ENCODE data around the gene ARPC5. TPM values are rescaled to one million over a fixed set of nuclear protein-coding genes. Genes with fewer than 3 reads are reported as not detected.
A peak's percentile ranks its signal among the peaks of the same experiment; 100 is the strongest.

ARPC5 gene
- total and polyA plus RNA-seq, 9 of the 15 experiments (the other 6 are each of a cell fraction or from before 2014, with no cell fraction given) = 71.8 to 150 (median 91.6) TPM

DNA sequence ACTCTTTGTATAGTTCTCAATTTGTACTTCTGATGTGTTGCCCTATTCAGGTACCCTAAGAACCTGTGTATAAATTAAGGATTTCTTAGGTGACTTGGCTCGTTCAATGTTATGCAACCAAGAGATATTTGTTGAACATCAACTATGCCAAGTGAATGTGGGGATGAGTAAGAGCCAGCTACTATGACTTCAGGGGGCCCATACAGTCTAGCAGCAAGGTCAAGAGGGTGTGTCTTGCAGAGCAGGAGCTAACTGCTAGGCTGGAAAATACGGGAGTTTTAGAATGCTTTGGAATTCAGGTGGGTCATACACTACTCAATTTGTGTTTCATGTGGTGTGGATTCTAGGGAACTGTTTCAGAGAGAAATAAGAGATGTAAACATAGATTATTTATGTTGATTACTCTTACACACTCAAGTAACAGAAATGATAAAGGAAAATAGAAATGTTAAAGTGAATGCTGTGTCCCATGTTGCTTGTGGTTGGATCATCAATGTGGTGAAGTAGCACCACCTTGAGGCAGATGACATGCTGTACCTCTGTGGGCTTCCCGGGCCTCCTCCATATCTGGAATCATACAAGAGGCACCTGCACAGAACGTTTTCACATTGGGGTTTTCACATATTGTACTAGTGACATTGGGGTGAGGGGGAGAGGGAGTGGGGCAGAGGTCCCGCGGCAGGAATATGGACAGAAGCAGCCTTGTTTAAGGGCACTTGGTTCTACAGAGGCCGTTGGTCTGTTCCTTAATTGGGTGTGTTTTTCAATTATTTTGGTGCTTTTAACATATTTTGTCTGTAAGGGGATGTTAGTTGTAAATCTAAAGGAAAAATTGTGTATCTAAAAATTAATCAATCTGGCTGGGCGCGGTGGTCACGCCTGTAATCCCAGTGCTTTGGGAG, 12.4 kb downstream of the ARPC5 start:
- peak; percentile 100 for ATAC-seq
- Histone ChIP-seq H2AFZ (ENCODE audit: low read depth, low read length) (no peak overlapping the region), H3K27ac (ENCODE audit: extremely low read depth, low read depth, low read length) (no peak overlapping the region), H3K27me3 (ENCODE audit: control insufficient read depth in 2 of 2, insufficient read depth in 2 of 2, low read length in 2 of 2) (no peaks in the 10 kb centered on the region), H3K9me1 (ENCODE audit: control insufficient read depth, insufficient read depth, low read length) (no peaks in the 10 kb centered on the region), H3K79me2 (ENCODE audit: control insufficient read depth, insufficient read depth, low read length) (no peaks in the 10 kb centered on the region), H3K36me3 (ENCODE audit: control insufficient read depth, insufficient read depth, low read length) (peaks cover 17% of the 10 kb centered on the region; the same call in 2 of the 3 replicates), H3K9ac (ENCODE audit: insufficient read depth in 1 of 2, low read depth in 2 of 2, low read length in 2 of 2) (no peak overlapping the region), H4K20me1 (replicated peaks; ENCODE audit: control insufficient read depth, insufficient read depth, low read length) (no peaks in the 10 kb centered on the region), H3K4me1 (replicated peaks in 1 of 2; ENCODE audit: control insufficient read depth in 2 of 2, insufficient read depth in 2 of 2, low read length in 2 of 2) (no peaks in the 10 kb centered on the region), H3K4me3 (no peak overlapping the region), H3K9me3 (replicated peaks; ENCODE audit: control insufficient read depth, insufficient read depth, low read depth, low read length) (no peaks in the 10 kb centered on the region), H3K4me2 (ENCODE audit: insufficient read depth, low read length) (no peak overlapping the region)
- POLR2A ChIA-PET = interaction anchor here (0.6 kb wide), 1 partner anchor 8 kb away, joined by 3 read pairs; no protein-coding TSS in a partner anchor
- 37% methylated on average over 10 of the region's 10 CpGs for WGBS (ENCODE audit: insufficient coverage, low coverage, missing lambda C conversion rate)
- CTCF ChIA-PET (ENCODE audit: low intra/inter-chr PET ratio) = interaction anchor here (0.6 to 3.0 kb wide), 6 partner anchors 31 to 660 kb away, joined by 3 to 13 read pairs (median 4); no protein-coding TSS in a partner anchor
- peak; percentile 94 for FAIRE-seq
- in situ Hi-C loops (cut with MboI) (loop anchor here (5.0 to 25.0 kb wide), 3 partner anchors 151 to 661 kb away; partner anchors contain the start of genes SHCBP1L and SMG7), intact Hi-C loops (cut with micrococcal nuclease) (loop anchor here (1.0 to 10.0 kb wide), 5 partner anchors 76 to 658 kb away; no protein-coding TSS in a partner anchor)
- peak; percentile 54 to 82 (median 60) for DNase-seq (ENCODE audit: extremely low read depth in 1 of 4, low spot score in 3 of 4)
- BruUV-seq (replicated peaks) = no TSS peak
- TF ChIP-seq SIN3A (IDR thresholded peaks at IDR 0.05; ENCODE audit: borderline replicate concordance in 2 of 2, control insufficient read depth in 1 of 2, low read depth in 2 of 2, low read length in 2 of 2) = no peak
- peak; percentile 60; the same call in 1 of the 2 replicates for TF ChIP-seq SMC3 (conservative IDR thresholded peaks at IDR 0.05; ENCODE audit: insufficient read depth, low read depth, low read length)
- TF ChIP-seq REST (IDR thresholded peaks at IDR 0.05; ENCODE audit: borderline replicate concordance) = peak; percentile 82
- no peak for TF ChIP-seq REST (CRISPR knock-in tag; IDR thresholded peaks at IDR 0.05; ENCODE audit: low read depth)
- TF ChIP-seq, protein P1, sequence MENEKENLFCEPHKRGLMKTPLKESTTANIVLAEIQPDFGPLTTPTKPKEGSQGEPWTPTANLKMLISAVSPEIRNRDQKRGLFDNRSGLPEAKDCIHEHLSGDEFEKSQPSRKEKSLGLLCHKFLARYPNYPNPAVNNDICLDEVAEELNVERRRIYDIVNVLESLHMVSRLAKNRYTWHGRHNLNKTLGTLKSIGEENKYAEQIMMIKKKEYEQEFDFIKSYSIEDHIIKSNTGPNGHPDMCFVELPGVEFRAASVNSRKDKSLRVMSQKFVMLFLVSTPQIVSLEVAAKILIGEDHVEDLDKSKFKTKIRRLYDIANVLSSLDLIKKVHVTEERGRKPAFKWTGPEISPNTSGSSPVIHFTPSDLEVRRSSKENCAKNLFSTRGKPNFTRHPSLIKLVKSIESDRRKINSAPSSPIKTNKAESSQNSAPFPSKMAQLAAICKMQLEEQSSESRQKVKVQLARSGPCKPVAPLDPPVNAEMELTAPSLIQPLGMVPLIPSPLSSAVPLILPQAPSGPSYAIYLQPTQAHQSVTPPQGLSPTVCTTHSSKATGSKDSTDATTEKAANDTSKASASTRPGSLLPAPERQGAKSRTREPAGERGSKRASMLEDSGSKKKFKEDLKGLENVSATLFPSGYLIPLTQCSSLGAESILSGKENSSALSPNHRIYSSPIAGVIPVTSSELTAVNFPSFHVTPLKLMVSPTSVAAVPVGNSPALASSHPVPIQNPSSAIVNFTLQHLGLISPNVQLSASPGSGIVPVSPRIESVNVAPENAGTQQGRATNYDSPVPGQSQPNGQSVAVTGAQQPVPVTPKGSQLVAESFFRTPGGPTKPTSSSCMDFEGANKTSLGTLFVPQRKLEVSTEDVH (IDR thresholded peaks at IDR 0.05; ENCODE audit: low read depth, partially characterized antibody) = peak; percentile 20
- TF ChIP-seq ZSCAN29 (IDR thresholded peaks at IDR 0.05) = no peak
- 0 out of 2 replicates have a peak, but pooled peaks have one; percentile 32 for TF ChIP-seq CEBPG (CRISPR knock-in tag; IDR thresholded peaks at IDR 0.05)
- TF ChIP-seq CEBPG (tag; conservative IDR thresholded peaks at IDR 0.05 in 1 of 2, IDR thresholded peaks at IDR 0.05 in 1 of 2) = no peak
- 0 out of 2 replicates have a peak, but pooled peaks have one; percentile 44 for TF ChIP-seq CC2D1A (IDR thresholded peaks at IDR 0.05)

All from K562 (cell line).